HL-60 (cell line): ENCODE data around the gene MGP.

Experiments used
- CTCF ChIP-seq: IDR thresholded peaks from one replicate; pipeline ENCODE4 v1.5.1; 2011; ENCODE audit warnings: low read length, control low read depth, inconsistent platforms; ENCODE audit not compliant: insufficient read depth
- POLR2AphosphoS5 ChIP-seq: IDR thresholded peaks from 2 replicates; pipeline ENCODE4 v1.6.1; 2012; ENCODE audit warnings: low read depth
- REST ChIP-seq: IDR thresholded peaks from 2 replicates; pipeline ENCODE4 v1.6.1; 2012; ENCODE audit warnings: low read depth; ENCODE audit not compliant: insufficient replicate concordance
- SPI1 ChIP-seq: IDR thresholded peaks from 2 replicates; pipeline ENCODE4 v1.6.1; 2012; ENCODE audit warnings: low read depth, mild to moderate bottlenecking, borderline replicate concordance

- TF ChIP-seq CTCF, result no peak
- no peak for TF ChIP-seq POLR2AphosphoS5
- no peak for TF ChIP-seq REST
- TF ChIP-seq SPI1, result no peak
Measured at GRCh38 chr12:14846876-14847580, 38.6 kb downstream of the MGP start.
